GM21515 (cell line): ENCODE data around the gene MRGPRX3.

Source experiments
- ATAC-seq: cut with Tn5 transposase; IDR thresholded peaks from one replicate; pipeline ENCODE4 v1.9.1; 2021; ENCODE audit not compliant: unreplicated experiment

MRGPRX3 gene

GRCh38 chr11:18151581-18151980 is 19.2 kb downstream of the MRGPRX3 start:
- no peak for ATAC-seq

DNA sequence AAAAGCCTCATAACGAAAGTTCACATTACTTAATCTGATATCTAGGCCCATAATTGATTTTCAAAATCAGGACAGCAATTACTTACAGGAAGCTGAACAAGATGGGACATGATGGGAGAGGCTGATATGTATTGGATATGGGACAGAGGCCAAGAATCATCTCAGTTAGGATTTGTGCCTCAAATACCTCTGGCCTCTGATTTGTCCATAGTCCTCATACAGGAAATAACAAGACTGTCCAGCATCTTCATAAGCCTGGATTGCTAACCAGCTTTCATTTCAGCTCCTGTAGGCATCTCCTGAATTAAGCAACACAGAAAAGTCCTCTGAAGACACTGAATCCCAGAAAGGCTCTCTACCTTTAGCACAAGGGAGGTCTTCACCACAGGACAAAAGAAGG is 36.0 kb downstream of the MRGPRX3 start:
- ATAC-seq: no peak

- ATAC-seq: no peak
These were observed 39.1 kb downstream of the MRGPRX3 start for GRCh38 chr11:18171377-18172000.

- no peak for ATAC-seq
These were observed 40.3 kb downstream of the MRGPRX3 start, which contains the start of gene MRGPRX4 for GRCh38 chr11:18172666-18173065. TSS of gene MRGPRX4 (plus strand) at chr11:18172837. CDS start at chr11:18173257, 420 bp downstream.

DNA sequence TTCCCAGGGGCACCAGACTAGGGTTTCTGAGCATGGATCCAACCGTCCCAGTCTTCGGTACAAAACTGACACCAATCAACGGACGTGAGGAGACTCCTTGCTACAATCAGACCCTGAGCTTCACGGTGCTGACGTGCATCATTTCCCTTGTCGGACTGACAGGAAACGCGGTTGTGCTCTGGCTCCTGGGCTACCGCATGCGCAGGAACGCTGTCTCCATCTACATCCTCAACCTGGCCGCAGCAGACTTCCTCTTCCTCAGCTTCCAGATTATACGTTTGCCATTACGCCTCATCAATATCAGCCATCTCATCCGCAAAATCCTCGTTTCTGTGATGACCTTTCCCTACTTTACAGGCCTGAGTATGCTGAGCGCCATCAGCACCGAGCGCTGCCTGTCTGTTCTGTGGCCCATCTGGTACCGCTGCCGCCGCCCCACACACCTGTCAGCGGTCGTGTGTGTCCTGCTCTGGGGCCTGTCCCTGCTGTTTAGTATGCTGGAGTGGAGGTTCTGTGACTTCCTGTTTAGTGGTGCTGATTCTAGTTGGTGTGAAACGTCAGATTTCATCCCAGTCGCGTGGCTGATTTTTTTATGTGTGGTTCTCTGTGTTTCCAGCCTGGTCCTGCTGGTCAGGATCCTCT is 41.0 kb downstream of the MRGPRX3 start:
- no peak for ATAC-seq
